Measurements from ENCODE around the gene HELT. TPM values are rescaled to one million over a fixed set of nuclear protein-coding genes. Genes with fewer than 3 reads are reported as not detected.
A peak's percentile ranks its signal among the peaks of the same experiment; 100 is the strongest.
"Not testable (repeated sequence)": the region's sequence is repeated elsewhere in the genome, so short reads cannot be mapped to it uniquely, and the experiment has no call there.

Gene HELT
- total RNA-seq, 1 donor from 2014 or later, result not detected

DNA sequence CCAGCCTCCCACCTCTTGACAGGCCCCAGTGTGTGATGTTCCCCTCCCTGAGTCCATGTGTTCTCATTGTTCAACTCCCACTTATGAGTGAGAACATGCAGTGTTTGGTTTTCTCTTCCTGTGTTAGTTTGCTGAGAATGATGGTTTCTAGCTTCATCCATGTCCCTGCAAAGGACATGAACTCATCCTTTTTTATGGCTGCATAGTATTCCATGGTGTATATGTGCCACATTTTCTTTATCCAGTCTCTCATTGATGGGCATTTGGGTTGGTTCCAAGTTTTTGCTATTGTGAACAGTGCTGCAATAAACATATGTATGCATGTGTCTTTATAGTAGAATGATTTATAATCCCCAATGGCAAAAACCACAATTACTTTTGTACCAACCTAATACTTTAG is 20.6 kb upstream of the HELT start:
- intact Hi-C loops (cut with DNase I); ATAC-seq; DNase-seq (ENCODE audit: low spot score): not testable (repeated sequence)

DNA sequence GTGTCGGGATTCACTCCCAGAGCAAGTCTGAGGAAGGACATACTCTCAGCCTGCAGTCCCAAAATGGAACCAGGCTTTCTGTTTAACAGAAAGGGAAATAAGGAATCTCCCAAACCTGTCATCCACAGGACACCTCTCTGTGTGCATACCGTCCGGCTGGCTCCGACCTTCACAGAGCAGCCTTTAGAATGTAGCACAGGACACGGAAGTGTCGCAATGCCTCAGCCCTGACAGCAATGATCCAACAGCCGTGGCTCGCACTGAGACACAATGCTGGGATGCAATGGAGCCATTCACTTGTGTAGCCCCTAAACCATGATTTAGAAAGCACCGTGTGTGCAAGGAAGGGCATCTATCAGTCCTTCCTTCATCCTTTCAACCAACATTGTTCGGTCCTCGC is 15.5 kb upstream of the HELT start:
- intact Hi-C loops (cut with DNase I), result loop anchor here (10.0 kb wide), 1 partner anchor 258 kb away; no protein-coding TSS in a partner anchor
- DNase-seq (ENCODE audit: low spot score) (no peak), ATAC-seq (no peak)

DNA sequence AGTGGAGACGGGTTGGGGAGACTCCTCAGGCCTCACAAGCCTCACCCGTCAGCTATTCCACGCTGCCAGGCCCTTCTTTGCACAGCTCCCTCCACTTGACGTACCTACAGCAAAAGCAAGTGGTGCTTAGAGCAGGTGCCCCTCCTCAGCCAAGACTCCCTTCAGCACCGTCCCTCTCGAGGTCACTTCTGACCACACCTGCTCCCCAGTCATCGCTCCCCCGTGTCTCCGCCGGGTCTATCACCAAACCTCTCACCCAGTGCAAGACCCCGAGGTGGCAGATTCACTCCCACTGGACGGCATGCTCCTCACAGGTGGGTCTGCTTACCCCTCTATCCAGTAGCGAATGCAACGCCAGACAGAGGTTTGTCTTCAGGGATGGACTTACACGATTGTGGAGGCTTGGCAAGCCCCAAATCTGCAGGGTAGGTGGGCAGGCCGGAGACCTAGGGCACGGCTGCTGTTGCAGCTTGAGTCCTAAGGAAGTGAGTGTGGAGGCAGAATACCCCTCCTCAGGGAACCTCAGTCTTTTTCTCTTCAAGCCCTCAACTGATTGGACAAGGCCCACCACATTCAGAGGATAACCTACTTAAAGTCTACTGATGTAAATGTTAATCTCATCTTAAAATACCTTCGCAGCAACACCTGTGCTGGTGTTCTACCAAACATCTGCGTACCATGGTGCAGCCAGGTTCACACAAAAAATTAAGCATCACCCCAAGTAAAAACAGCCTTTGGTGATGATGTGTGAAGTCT is 14.5 kb upstream of the HELT start:
- ATAC-seq (no peak), DNase-seq (ENCODE audit: low spot score) (no peak)
- intact Hi-C loops (cut with DNase I), result loop anchor here (10.0 kb wide), 1 partner anchor 259 kb away; no protein-coding TSS in a partner anchor

DNA sequence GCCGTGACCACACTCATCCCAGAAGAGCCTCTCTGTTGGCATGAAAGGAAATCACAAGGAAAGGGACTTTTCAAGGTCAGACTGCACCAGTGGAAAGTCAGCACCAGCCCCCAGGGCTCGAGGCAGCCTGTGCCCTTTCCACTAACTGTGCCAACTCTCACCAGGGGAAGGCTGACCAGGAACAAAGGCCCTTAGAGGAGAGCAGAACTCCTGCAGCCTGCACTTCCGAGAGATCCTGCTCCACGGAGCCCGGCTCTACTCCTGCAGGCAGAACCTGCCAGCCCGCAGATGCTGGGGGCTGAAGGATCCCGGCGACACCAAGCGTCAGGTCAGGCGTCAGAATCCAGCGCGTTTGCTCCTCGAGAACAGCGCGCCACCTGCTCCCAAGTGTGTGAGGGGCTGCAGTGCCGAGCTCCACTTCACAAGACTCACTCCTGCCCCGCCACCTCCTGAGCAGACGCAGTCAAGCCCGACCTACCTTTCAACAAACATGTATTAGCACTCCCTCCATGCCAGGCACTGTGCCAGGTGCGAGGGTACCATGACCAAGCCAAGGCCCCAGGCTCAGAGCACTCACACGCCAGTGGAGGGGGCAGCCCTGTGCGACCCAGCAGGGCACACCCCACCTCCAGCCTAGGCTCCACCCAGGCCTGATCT is 13.6 kb upstream of the HELT start:
- intact Hi-C loops (cut with DNase I), result loop anchor here (10.0 kb wide), 1 partner anchor 260 kb away; no protein-coding TSS in a partner anchor
- DNase-seq (ENCODE audit: low spot score) (peak; percentile 66), ATAC-seq (peak; percentile 67)

DNA sequence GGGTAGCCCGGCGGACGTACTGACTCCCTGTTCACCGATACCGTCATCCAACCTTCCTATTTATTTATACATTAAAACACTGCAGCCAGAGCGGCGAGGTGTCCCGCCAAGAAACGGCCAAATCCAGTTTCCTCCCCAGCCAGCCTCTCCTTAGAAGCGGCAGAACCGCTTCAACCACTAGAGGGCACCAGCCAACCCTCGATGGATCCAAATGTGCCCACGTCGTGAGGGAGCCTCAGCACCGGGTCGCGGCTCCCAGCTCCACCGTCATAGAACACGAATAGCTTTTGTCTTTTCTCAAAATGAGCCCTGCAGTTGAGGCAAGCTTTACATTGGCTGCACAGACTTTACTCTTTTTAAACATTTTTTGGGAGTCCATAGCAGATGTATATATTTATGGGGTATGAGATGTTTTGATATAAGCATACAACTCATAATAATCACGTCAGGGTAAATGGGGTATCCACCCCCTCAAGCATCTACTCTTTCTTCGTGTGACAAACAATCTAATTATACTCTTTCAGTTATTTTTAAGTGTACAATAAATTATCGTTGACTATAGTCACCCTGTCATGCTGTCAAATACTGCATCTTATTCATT is 13.0 kb upstream of the HELT start:
- intact Hi-C loops (cut with DNase I), result loop anchor here (10.0 kb wide), 1 partner anchor 261 kb away; no protein-coding TSS in a partner anchor
- DNase-seq (ENCODE audit: low spot score) (peak; percentile 90), ATAC-seq (peak; percentile 93)

DNA sequence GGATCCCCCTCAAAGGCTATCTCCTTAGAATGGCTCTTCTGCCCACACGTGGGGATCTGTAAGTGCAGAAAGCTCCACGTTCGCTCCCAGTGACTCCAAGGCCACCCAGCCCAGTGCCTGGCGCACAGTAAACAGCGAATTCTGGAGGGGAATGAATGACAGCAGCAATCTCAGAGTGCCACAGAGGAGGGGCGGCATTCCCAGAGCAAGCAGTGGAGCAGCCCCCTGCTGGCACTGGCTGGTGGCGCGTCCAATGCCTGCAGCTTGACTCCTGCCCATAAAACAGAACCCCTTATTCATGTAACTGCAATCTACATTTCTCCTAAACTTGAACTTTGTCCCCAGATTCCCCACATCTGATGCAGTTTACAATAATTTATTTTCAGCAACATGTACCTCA is 6.9 kb upstream of the HELT start:
- intact Hi-C loops (cut with DNase I), result no loop called here
- DNase-seq (ENCODE audit: low spot score) (no peak), ATAC-seq (no peak)

DNA sequence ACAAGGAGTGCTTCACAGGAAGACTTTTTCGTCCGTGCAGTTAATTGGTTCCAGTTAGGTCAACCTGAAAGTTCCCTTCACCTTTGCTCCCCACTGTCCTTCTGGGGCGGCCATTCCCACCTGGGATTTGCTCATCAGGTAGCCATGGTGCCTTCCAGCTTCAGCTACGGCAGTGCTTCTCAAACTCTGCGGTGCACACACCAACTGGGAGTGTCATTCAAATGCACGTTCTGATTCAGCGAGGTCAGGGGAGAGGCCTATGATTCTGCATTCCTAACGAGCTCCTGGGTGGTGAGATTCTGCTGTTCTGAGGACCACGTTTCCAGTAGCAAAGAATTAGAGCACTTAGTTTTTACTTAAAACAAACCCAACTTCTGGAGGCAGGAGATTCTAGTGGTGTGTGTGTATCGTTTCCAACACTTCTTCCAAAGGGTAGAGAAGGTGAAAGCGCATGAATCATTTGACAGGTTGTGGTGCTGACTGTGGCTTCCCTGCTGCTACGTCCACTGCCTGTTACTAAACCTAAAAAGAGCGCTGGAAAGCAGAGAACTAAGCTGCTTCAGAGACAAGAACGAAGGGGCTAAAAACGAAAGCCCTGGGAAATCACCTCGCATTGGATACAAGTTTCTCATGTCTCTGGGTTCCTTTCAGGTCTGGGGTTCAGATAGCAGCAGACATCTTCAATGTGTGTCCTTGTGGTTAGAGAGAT is 4.7 kb upstream of the HELT start:
- intact Hi-C loops (cut with DNase I), result no loop called here
- no peak for DNase-seq (ENCODE audit: low spot score)
- no peak for ATAC-seq

DNA sequence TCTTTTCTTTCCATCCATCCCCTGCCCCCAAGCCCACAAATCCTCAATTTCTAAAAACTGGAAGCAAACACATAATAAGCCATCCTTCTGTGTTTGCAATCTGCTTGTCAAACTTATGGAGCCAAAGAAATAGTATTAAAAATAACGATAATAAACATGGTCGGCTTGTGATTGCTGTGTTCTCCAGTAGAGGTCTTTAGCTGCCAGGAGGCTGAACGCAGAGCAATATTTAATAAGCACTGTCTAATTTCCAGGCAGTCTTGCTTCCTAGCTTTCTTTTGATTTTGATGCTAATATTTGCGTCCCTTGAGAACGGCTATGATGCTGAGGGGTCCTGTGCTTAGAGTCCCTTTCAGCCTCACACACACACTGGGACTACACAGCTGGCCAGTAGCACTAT is 3.2 kb upstream of the HELT start:
- intact Hi-C loops (cut with DNase I), result no loop called here
- no peak for ATAC-seq
- no peak for DNase-seq (ENCODE audit: low spot score)

DNA sequence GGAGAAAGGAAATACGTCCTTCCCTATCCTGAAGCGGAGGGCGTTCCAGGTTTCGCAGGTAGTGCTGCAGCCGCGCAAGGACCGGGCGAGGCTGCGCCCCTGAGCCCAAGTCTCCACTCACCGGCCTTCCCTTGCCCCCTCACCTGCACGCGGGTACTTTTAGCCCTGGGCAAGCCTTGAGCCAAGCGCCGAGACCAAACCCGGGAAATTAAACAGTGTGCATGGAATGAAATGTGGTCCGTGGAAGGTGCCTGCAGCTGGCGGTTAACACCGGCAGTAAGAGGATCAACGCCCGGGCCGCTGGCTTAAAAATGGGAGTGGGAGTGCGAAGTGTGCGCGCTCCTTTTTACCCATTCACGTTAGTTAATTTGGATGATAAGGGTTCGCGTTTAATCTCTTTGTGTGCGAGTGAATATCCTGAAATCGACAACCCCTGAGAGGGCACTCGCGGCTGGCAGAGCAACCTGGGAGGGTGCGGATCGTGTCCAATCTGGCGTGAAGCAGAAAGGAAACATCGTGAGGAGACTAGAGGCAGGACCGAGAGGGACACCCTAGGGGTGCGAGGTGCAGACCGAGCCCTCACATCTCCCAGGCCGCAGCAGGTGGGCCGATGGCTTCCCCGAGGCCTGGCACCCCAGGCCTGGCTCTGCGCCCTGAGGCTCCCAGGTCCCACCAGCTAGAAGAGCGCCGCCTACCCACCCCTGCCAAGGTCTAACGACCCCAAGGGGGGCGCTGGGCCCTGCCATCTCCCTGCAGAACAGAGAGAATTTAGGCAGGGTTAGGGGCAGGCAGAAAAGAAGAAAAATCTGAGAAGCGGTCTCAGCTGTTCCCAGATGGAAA is 2.0 kb upstream of the HELT start:
- intact Hi-C loops (cut with DNase I), result no loop called here
- ATAC-seq (no peak), DNase-seq (ENCODE audit: low spot score) (no peak)

DNA sequence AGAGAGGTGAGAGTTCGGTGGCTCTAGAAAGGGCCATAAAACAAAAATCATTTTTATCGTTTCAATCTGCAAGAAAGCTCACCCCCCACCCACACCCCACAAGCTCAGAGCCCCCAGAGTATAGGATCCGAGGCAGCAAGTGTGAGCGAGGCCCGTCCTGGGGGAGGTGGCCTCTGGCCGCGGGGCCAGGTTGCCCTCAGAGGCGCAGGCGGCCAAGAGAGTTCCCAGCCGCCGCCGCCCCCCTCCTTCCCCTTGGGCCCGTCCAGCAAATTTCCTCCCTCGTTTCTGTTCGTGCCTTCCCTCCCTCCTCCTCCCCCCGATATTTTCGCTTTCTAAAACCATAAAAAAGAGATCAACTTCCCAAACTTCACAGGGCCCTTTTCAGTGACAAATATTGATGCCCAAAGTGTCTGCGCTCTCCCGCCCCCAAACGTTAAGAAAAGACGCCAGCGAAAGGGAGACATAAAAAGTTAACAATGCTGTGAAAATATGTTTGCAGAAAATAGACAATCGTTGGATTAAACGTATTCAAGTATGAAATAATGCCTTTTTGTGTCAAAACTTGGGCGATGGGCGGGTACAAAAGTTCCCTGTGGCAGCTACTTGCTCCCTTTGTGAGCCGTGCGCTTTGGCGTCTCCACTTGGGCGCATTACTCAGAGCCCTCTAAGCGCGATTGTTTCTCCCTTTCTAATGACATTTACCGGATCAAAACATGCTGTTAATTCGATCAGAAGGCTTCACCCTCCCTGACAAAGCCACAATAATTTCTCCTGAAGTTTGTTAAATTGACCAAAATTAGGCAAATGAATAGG is 1.1 kb upstream of the HELT start:
- intact Hi-C loops (cut with DNase I), result no loop called here
- ATAC-seq, result no peak
- no peak for DNase-seq (ENCODE audit: low spot score)

DNA sequence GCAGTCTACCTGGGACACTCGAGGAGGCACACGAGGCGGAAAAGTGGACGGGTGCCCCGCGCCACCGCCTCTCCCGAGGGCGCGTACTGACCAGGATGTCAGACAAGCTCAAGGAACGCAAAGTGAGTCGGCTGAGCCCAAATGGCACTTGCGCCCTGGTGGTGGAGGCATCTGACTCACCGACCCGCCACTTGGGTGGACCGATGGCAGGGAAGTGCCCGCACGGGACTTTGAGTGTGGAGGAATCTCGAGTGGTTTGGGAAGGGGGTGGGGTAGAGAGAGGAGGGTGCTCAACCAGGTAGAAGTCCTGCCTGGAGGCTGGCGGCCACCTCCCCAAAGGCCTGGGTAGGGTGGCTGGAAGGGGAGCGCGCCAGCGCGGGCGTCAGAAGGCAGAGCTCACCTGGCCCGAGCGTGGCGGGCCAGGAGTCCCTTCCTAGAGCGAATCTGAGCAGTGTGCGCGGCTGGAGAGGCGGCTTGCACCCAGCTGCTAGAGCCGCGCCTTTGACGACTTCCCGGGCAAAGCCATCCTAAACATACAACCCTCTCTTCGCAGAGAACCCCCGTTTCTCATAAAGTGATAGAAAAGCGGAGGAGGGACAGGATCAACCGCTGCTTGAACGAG is 655 bp downstream of the HELT start:
- ATAC-seq, result no peak
- intact Hi-C loops (cut with DNase I), result no loop called here
- DNase-seq (ENCODE audit: low spot score), result no peak

DNA sequence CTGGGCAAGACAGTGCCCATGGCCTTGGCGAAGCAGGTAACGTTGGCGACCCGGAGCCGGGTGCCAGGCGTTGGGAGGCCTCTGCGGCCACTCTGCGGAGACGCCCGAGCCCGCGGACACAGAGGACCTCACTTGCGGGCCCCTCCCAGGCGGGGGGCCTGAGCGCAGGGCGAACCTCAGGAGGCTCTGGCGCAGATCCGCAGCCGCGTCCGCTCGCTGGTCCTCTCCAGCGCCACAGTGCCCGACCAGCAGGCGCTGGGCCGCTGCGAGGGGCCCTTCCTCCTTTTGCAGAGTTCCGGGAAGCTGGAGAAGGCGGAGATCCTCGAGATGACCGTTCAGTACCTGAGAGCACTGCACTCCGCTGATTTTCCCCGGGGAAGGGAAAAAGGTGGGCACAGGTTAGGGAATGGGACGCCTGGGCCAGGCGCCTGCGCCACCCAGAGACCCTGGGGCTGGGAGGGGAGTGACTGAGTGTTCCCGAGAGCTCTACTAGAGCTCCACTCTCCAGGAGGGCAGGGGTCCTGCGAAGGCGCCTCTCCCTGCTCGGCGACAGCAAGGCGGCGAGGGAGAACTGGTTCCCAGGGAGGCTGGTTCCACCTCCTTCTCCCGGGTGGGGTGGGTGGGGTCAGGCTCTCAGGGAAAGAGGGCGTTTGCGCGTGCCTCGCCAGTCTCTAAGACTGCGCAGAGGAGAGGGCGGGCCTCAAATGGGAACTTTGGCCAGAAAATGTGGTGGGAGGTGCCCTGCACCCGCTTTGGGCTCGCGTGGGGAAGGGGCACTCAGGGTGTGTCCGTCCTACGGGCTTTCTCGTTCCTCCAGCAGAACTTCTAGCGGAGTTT is 1.4 kb downstream of the HELT start:
- ATAC-seq (no peak), DNase-seq (ENCODE audit: low spot score) (no peak)
- intact Hi-C loops (cut with DNase I), result no loop called here

DNA sequence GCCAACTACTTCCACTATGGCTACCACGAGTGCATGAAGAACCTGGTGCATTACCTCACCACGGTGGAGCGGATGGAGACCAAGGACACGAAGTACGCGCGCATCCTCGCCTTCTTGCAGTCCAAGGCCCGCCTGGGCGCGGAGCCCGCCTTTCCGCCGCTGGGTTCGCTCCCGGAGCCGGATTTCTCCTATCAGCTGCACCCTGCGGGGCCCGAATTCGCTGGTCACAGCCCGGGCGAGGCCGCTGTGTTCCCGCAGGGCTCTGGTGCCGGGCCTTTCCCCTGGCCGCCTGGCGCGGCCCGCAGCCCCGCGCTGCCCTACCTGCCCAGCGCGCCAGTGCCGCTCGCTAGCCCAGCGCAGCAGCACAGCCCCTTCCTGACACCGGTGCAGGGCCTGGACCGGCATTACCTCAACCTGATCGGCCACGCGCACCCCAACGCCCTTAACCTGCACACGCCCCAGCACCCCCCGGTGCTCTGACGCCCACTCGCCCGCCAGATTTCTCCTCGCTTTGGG is 2.1 kb downstream of the HELT start:
- DNase-seq (ENCODE audit: low spot score), result no peak
- no peak for ATAC-seq
- intact Hi-C loops (cut with DNase I), result no loop called here

DNA sequence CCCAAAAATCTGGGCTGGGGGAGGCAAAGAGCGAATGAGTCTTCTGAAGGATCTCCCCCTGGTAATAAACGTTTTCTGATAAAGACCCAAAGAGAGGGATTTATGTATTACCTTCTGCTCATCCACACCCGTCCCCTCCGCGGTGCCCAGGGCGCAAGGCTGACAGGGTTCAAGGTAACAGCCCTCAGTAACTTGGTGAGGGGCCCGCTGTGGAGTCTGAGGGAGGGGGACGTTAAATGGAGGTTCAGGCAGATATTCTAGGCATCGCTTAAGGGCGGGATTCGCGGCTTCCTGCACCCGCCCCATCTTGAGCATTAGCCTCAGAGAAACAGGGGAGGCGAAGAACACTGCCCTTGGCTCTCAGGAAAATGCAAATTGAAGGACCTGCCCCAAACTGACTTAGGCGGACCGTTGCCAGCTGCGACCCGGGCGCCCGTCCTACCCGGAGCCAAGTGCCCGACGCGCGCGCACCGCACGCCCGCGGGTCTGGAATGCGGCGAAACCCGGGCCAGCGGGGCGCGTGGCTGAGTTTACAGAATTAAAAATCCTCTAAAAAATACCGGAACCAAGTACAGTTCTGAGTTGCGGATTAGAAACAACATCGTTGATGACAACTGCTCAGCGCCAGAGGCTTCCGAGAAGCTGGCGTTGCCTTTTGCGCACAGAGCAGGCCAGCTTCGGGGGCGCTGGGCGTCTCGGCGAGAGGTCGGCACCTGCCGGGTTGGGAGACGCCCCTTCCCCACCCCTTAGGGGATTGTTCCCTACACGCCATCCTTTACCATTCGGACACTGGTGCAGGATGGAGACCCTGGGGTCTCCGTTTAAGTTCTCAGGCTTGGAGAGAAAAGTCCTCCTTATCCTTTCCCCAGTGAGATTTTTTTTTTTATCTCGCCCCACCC is 2.8 kb downstream of the HELT start:
- intact Hi-C loops (cut with DNase I), result no loop called here
- DNase-seq (ENCODE audit: low spot score) (no peak), ATAC-seq (no peak)

DNA sequence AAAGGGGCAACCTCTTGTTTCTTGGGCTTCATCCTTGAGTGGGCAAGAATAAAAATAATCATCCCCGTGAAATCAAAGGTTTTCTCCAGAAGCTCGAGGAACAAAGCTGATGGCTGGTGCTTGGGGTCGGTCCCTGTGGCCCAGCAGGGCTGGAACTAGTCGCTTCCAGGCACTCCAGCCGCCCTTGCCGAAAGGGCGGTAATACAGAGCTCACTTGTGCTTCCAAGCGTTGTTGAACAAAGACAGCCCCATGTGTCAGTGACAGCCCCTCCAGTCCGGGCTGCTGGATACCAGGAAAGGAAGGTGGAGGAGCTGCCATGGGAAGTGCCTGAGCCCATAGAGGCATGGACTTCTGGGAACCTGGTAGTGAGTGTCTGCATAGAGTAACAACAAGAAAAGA is 5.2 kb downstream of the HELT start:
- intact Hi-C loops (cut with DNase I), result no loop called here
- ATAC-seq, result no peak
- no peak for DNase-seq (ENCODE audit: low spot score)

Measured in sciatic nerve (tissue), 2 donors.